NCI-H146 treated with DMSO at 0.1 percent for 48 hours (cell line): ENCODE data around the gene LRRK1.

ENCODE experiments used
- DNase-seq: peaks from one replicate; lab custom pipeline; 2025; ENCODE audit not compliant: unreplicated experiment; lab: John Stamatoyannopoulos, UW

Gene LRRK1

DNA sequence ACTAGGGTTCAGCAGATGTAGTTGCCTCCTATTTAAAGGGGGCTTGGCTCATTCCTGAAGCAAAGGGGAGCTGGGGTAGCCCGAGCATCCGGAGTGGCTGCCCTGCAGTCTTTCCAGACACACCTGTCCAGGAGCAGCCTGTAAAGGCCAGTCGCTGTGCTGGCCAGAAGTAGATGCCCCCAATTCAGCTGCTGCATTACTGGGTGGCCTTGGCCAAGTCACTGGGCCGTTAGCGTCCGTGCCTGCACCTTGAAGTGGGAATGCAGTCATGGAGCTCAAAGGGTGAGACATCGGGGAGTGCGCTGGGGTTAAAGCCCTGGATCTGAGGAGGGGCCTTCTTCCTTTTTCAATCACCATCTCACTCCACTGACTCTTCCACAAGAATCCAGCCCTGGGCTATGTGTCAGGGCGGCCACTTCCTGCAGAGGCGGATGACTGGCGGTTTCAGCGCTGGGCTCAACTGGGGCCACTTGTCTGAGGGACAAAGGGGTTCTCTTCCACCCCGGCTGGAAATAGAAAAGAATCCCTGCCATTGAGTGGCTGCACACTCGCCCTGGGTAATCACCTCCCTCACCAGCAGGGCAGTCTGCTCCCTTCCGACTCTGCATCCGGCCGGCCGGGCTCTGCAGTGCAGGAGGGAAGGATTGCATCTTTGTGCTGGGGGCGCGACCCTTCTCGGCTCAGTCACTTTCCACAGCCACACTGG is 27.7 kb upstream of the LRRK1 start:
- DNase-seq: no peak

DNA sequence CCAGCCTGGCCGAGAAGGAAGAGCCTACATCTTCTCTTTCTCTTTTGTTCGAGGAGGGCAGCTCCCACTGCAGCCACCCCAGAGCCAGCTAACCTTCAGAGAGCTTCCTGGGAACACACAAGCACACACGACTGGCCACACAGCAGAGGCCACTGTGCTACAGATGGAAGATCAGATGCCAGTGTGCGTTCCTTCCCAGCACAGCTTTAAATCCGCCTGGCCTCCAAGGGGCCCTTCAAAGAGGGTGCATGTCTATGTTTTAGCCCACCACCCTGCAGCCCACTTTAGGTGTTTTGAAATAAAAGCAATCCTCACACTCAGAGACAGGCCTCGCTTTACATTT is 27.2 kb upstream of the LRRK1 start:
- DNase-seq: no peak

DNA sequence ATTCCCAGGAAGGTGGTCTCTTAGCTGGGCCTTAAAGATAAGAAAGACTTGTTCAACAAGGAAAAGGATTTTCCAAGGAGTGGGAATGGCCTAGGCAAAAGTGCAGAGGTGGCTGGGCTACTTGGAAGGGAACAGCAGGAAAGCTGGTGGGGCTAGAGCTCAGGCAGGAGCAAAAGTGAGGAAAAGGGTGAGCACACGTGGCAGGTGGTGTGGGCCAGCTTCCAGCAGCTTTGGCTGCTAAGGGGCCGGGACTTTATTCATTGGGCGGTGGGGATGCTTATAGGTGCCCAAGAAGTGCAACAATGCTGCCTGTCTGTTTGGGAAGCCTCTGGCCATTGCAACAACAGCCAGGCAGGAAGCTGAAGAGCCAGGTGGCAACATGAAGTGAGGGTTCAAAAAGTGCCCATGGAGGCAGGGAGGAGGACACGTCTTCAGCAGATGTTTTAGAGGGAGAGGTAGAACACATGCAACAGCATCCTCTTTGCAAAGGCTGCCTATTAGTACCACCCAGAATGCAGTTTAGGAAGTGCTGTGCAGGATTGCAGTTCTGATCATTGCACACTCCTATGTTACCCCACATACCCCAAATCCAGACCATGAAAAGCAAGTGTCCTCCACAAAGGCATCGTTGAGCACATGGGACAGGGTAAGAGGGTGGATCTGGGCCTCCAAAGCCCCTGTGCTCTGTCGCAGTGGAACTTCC is 25.7 kb upstream of the LRRK1 start:
- no peak for DNase-seq

DNA sequence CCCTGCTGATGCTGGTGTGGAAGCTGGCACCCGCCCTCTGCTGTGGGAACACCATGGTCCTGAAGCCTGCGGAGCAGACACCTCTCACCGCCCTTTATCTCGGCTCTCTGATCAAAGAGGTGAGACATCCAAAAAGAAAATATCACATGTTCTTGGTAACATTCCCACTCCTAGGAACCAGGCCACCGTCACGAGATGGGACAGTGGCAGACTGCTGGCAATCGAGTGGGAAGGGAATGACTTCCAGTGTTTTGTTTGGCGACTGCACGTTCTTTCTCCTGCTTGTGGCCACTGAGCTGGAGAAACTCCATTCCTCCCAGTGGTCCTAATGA is 25.2 kb upstream of the LRRK1 start:
- DNase-seq: no peak

DNA sequence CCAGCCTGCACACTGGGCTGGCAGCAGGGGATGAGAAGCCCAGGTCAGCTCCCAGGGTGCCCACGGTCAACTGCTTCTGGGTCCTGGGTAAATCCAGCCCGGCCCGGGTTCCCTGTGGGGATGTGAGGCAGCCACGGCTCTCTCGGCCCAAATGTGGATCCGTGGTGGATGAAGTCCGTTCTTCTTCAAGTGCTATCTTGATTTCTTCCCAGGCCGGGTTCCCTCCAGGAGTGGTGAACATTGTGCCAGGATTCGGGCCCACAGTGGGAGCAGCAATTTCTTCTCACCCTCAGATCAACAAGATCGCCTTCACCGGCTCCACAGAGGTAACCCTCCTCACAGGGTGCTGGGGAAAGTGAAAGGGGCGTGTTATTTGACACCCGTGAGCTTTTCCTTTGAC is 23.4 kb upstream of the LRRK1 start:
- no peak for DNase-seq

DNA sequence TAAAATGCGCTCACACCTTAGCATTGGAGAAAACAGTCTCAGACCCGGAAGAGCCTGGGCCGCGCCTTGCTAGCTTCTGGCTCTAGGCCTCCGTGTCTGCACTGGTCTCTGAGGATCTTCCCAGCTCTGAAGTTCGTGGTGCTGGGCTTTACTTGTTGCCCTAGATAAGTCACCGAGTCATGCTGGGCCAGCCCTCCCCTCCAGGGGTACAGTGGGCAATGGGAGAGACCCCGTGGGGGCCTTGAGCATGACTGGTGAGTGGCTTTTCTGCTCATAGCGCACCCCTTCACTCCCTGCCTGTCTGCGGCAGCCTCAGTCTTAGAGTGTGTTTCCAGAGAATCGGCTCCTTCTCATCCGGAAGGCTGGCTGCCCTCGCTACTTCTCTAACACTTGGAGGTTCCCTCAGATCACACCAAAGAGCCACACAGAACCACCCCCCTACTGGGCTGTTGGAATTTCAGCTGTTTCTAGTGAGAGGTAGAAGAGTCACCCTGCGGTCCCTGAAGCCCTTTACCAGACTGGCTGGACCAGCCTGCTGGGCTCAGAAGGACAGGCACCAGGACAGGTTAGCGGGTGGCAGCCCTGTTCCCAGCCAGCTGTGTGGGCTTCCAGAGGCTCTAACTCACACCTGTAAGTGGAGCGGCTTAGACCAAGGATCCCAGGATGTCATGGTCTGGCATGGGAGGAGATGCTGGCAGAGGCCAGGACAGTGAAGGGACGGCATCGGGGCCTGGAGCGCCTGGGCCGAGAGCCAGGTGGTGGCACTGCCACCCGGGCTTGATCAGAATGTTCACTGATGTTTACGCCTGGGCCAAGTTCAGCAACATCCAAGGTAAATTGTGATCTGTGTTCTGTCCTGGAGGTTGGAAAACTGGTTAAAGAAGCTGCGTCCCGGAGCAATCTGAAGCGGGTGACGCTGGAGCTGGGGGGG is 21.7 kb upstream of the LRRK1 start:
- no peak for DNase-seq

DNA sequence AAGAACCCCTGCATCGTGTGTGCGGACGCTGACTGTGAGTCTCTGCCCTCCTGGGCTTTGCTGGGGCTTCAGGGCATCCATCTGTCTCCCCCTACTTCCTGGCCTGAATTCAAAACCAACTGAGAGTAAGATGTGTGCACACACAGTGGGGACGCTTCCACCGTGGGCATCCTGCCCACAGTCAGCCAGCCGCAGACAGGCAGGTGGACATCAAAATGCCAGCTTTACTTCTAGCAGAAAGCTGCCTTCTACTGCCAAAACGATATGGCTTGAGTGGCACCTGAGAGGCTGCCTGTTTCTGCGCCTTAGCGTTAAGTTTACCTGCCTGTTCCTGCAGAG is 21.0 kb upstream of the LRRK1 start:
- DNase-seq: no peak

DNA sequence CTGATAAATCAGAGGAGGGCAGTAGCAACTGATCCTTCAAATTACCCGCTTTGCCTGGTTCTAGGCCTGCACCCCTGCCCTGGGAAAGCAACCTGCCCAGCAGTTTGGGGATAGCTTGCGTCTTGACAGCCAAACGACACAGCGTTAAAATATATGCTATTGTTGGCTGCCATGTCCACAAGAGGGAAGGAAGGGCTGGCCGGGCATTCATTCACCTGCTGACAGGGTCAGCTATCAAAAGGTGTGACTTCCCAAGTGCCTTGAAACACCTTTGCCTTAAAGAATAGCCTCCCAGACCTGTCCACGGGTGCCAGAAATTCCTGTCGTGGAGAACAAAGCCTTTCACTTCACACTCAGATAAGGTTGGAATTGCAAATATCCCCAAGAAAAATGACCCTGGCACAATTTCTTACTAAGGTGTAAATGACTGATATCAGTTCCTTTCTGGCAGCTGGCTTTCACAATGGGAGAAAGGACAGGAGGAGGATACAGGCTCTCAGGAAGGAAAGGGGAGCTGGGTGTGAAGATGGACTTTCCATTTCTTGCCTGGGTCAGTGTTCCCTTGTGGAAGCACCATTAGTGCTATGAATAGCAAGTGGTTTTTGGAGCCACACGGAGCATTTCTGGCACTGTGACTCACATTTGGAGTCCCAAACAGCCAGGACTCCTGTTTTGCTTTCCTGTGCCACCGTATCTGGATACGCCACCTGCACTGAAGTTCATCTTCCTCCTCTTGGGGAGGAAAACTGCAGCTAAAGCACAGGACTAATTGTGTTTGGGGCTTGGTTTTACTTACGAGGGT is 20.3 kb upstream of the LRRK1 start:
- no peak for DNase-seq

DNA sequence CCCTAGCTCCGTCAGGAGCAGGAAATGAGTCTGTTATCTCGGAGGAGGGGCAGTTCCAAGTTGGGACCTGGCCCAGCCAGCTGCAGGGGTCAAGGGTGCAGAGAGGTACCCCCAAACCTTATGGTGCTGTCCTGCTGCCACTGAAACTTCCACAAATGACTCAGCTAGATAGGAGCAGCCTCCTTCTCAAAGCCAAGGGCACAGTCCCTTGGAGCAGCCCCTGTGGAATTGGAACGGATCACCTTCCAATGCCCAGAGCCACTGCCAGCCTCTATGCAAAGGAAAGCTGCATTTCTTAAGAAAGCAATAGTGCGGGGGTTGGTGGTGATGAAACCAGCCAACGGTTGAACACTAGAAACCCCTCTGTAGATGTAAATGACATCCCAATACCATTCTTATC is 19.6 kb upstream of the LRRK1 start:
- no peak for DNase-seq

DNA sequence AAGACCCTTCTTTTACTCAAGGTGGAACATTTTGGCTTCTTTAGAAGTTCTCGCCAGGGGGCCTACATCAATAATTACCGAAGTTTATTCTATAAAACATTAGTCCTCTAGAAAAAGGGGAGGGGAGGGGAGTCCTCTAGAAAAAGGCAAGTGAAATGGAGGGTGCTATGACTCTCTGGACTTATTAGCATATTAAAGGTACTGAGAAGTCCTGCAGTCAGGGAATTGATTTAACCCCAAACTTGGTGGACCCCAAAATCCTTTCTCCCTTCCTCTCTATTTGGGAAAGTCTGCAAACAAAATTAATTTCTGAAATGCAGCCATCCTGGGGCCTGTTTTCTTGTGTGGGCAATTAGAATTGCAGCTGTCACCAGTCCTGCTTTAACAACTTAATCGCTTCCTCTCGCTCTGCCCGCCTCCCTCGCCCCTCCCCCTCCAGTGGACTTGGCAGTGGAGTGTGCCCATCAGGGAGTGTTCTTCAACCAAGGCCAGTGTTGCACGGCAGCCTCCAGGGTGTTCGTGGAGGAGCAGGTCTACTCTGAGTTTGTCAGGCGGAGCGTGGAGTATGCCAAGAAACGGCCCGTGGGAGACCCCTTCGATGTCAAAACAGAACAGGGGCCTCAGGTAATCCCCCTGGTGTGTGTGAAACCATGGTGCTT is 18.9 kb upstream of the LRRK1 start:
- no peak for DNase-seq

DNA sequence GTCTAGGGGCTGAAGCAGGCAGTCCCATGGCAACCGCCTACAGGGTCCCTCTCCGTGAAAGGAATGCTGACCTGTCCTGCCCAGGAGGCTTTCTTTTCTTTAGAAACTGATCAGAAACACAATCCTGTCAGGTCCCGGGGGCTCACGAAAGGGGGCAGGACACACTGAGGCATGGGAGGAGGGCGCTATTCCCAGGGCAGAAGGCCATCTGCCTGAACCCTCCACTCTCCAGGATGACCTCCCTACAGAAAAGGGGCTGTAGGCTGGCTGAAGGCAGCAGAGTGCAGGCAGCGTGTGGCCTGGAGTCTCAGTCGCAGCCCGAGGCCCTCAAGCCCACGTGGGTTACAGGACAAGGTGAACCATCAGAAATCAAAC is 18.4 kb upstream of the LRRK1 start:
- no peak for DNase-seq

DNA sequence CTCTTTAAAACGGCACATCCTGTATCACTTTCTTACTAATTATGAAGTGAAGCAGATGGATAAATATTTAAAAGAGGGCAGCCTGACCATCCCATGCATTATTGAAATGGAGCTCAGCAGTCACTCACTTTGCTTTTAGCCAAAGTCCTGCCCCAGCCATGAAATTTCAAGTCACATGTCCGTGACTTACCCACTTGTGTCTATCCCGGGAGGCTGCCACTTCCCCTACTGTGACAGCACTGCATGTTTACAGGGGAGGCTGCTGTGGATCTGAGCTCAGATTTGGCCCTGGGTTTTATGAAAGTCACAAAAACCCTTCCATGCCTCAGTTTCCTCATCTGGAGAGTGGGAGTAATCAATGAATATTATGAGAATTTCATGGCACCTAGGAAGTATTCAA is 17.9 kb upstream of the LRRK1 start:
- DNase-seq: no peak

DNA sequence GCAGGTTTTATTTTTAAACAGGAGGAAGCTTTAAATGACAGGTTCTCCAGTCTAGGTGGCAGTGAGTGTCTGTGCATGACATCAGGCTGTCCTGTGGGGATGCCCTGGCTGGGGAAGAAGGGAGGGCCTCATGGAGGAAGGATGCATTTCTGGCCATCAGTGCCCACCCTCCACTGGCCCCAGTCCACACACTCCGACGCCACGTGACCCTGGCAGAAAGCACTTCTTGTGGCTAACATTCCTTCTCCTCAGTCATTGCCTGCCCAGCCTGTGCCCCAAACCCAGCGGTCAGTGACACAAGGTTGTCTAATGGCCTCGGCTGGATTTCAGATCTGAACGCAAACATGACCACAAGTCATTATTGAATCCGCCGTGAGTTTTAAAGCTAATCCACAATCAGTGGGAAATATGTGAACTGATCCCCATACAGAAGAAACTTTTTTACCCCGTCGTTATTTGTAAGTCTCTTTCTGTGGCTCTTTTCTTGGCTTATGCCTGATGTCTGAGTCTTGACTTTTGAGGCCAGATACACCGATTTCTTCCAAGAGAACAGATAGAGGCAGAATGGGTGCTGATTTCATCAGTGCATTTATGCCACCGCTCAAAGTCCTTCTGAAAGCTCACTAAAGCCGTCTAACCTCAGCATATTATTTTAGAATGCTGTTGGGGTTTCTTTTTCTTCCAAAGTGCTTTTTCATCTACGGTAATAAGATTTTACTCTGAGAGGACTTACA is 17.3 kb upstream of the LRRK1 start:
- DNase-seq: no peak

DNA sequence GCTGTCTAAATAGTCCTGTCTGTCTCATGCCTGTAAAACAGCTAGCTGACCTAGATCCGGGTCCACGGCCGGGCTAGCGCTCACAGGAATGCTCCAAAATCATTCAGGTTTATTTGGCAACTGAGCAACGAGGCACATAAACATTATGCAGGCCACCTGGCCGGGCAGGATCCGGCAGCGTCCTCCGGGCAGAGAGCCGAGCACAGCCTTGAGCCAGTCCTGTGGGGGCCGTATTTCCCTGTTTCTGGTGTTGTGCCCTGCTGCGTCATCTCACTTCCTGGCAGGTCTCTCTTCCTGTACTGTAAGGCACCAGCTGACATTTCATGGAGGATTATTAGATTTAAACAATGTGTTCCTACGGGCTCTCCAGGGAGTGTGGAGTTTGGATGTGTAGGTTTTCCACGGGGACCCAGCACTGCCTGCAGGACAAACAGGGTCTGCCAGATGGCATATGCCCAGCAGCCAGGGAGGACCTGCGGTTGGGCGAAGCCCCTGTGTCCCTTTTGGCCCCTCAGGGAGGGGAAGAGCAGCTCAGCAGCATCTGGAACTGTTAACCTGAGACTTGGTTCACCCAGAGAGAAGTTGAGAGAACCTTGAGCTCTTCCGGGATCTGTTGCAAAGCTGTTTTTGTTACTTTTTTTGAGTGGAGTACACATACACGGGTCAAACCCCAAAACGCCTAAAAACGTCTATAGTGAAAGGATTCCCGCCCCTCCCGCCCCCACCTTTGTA is 16.6 kb upstream of the LRRK1 start:
- DNase-seq: no peak

DNA sequence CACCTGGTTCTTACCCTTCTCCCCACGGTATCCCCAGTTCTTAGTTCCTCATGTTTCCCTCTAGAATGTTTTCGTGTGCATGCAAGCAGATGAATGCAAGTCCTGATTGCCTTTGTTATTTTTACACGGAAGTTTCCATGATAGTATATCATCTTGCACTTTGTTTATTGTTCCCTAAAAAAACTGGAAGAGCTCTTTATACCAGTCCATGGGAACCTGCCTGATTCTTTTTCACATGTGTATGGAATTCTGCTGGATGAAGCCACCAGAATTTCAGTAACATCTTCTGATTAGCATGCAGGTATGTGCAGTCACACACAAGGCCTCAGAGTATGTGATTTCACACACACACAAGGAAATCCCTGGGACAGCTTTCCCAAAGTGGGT is 16.0 kb upstream of the LRRK1 start:
- DNase-seq: no peak

DNA sequence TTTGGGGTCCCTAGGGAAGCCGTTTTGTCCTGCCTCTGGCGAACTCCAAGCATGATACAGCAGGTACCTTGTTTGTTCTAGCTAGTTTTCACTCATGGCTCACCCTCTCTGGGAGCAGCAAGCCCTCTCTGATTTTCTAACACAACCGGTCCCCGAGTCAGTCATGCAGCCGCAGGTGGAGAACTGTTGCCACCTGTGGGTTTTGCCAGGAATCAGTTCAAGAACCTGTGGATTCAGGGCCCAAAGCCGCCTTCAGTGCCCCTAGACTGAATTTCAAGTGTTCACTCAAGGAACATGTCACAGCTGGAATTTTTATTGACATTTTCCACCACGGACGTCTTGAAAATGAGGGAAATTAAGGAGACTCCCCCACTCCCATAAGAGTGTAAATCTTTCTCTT is 13.3 kb upstream of the LRRK1 start:
- no peak for DNase-seq

DNA sequence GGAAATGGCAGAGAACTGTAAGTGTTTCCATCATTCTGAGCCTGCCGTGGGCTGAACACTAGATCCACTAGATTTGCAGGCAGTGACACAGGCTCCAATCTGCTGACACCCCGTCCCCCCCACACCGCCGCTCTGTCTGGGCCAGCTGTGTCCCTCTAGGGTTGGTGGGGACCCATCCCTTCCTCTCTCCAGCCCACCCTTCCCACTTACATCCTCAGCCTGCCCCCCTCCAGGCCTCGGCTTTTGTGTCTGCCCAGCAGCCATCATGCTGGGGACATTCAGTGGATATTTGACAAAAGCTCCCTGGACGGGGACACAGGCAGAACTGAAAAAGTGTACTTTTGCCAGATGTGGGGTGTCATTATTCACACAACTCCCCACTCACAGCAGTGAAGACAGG is 10.7 kb upstream of the LRRK1 start:
- DNase-seq: no peak

DNA sequence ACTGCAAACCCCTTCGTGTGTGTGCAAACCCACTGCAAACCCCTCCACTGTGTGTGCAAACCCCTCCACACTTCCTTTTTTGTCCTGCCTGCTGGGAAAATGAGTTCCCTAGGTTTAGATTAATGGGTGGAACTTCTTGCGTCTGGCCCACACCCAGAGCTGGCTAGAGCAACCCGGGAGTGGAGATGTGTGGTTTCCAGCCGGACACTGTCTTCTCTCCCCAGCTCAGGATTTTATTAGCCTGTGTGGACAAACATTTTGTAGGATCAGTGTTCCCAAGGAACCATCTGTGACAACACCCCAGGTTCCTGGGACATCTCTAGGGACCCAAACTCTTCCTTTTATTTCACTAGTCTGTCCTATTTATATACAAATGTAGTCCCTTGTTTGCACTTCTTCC is 9.6 kb upstream of the LRRK1 start:
- no peak for DNase-seq
